Thoracic aorta (tissue), 2 donors: ENCODE data around the gene KRT12. TPM values are rescaled to one million over a fixed set of nuclear protein-coding genes. Genes with fewer than 3 reads are reported as not detected.

Experiments
- ATAC-seq: fragments of 150-250 bp; one replicate; pipeline ENCODE4 v1.8.0; 2017; ENCODE audit warnings: low read depth; ENCODE audit not compliant: insufficient number of reproducible peaks, low FRiP score
- DNase-seq: peaks from one replicate; pipeline ENCODE4 v3.0.0-alpha.2; 2020; ENCODE audit warnings: low spot score
- H3K27ac ChIP-seq, 2 donors: fragments of 200-600 bp; sonication (generic); 1 replicate in 1 of 2; 2 replicates in 1 of 2; pipeline ENCODE4 v1.5.1; 2016; ENCODE audit warnings: mild to moderate bottlenecking in 2 of 2, moderate library complexity in 2 of 2
- H3K27me3 ChIP-seq: fragments of 200-600 bp; sonication (generic); replicated peaks from 2 replicates; pipeline ENCODE4 v1.6.0; 2016; ENCODE audit warnings: mild to moderate bottlenecking; ENCODE audit not compliant: insufficient read depth
- H3K36me3 ChIP-seq: fragments of 200-600 bp; sonication (generic); one replicate; pipeline ENCODE4 v1.5.1; 2016
- H3K4me1 ChIP-seq, 2 donors: fragments of 200-600 bp; sonication (generic); 1 replicate in 1 of 2; 2 replicates in 1 of 2; pipeline versions ENCODE4 v1.5.1 to v1.6.0; 2016; ENCODE audit warnings: low read depth in 2 of 2, mild to moderate bottlenecking in 1 of 2; ENCODE audit not compliant: control insufficient read depth in 1 of 2
- H3K4me3 ChIP-seq: fragments of 200-600 bp; sonication (generic); 2 replicates; pipeline ENCODE4 v1.5.1; 2016; ENCODE audit warnings: mild to moderate bottlenecking
- H3K9me3 ChIP-seq: fragments of 200-600 bp; sonication (generic); 2 replicates; pipeline ENCODE4 v1.5.1; 2016
- CTCF ChIP-seq: fragments of 200-600 bp; sonication (generic); IDR thresholded peaks from one replicate; pipeline ENCODE4 v1.5.1; 2019; ENCODE audit warnings: antibody characterized with exemption
- total RNA-seq, 2 donors: library from RNA; depleted of rRNA; stranded (reverse); fragments of >200 nt; gene quantifications; one replicate each; pipeline versions ENCODE4 v1.1.0 to v1.2.3, GENCODE V29; 2016

KRT12 gene
- total RNA-seq, 2 donors from 2014 or later, result not detected

- H3K9me3 ChIP-seq, result no peaks in the 10 kb centered on the region
- H3K4me3 ChIP-seq, result no peak overlapping the region
- peak overlapping the region in 1 of 2 donors; percentile 29 for H3K27ac ChIP-seq
- ATAC-seq, result no peak
- peaks cover 15 to 43% of the 10 kb centered on the region in 2 donors for H3K4me1 ChIP-seq
- no peak for TF ChIP-seq CTCF
- no peaks in the 10 kb centered on the region for H3K36me3 ChIP-seq
- no peak for DNase-seq
- no peaks in the 10 kb centered on the region for H3K27me3 ChIP-seq
Observed at GRCh38 chr17:40833882-40834281, 33.1 kb downstream of the KRT12 start.

GRCh38 chr17:40832840-40833239, 34.2 kb downstream of the KRT12 start:
- DNase-seq (no peak), ATAC-seq (no peak)
- peaks cover 18 to 50% of the 10 kb centered on the region in 2 donors for H3K4me1 ChIP-seq
- H3K27ac ChIP-seq, result peak overlapping the region; percentile 33 to 48
- H3K36me3 ChIP-seq, result no peaks in the 10 kb centered on the region
- no peaks in the 10 kb centered on the region for H3K27me3 ChIP-seq
- H3K4me3 ChIP-seq, result no peak overlapping the region
- no peak for TF ChIP-seq CTCF
- no peaks in the 10 kb centered on the region for H3K9me3 ChIP-seq

GRCh38 chr17:40830085-40830776, 36.8 kb downstream of the KRT12 start:
- no peak for DNase-seq
- TF ChIP-seq CTCF, result no peak
- H3K4me3 ChIP-seq, result no peak overlapping the region
- no peaks in the 10 kb centered on the region for H3K27me3 ChIP-seq
- H3K4me1 ChIP-seq, result peaks cover 20 to 62% of the 10 kb centered on the region in 2 donors
- no peak overlapping the region for H3K27ac ChIP-seq
- H3K36me3 ChIP-seq, result no peaks in the 10 kb centered on the region
- H3K9me3 ChIP-seq, result no peaks in the 10 kb centered on the region
- ATAC-seq, result no peak

- no peak for TF ChIP-seq CTCF
- ATAC-seq (peak; percentile 74), DNase-seq (no peak)
- no peaks in the 10 kb centered on the region for H3K36me3 ChIP-seq
- no peaks in the 10 kb centered on the region for H3K27me3 ChIP-seq
- H3K4me3 ChIP-seq, result peak overlapping the region; percentile 58
- peak overlapping the region; percentile 86 to 90 for H3K27ac ChIP-seq
- peaks cover 20 to 62% of the 10 kb centered on the region in 2 donors for H3K4me1 ChIP-seq
- H3K9me3 ChIP-seq, result no peaks in the 10 kb centered on the region
Observed at GRCh38 chr17:40828454-40829044, 38.5 kb downstream of the KRT12 start.

GRCh38 chr17:40827746-40828453, 39.1 kb downstream of the KRT12 start:
- Histone ChIP-seq H3K4me3 (peak overlapping the region; percentile 58), H3K9me3 (no peaks in the 10 kb centered on the region), H3K27me3 (no peaks in the 10 kb centered on the region), H3K4me1 (peaks cover 17 to 55% of the 10 kb centered on the region in 2 donors), H3K36me3 (no peaks in the 10 kb centered on the region), H3K27ac (peak overlapping the region; percentile 86 to 90)
- ATAC-seq, result peak; percentile 37
- no peak for DNase-seq
- no peak for TF ChIP-seq CTCF
